GM21423 (cell line): ENCODE measurements around the gene MUS81.

ENCODE experiments used
- ATAC-seq: cut with Tn5 transposase; IDR thresholded peaks from one replicate; pipeline ENCODE4 v1.9.1; 2021; ENCODE audit warnings: mild to moderate bottlenecking, moderate library complexity; ENCODE audit not compliant: unreplicated experiment

The MUS81 gene

GRCh38 chr11:65872586-65873317, 12.5 kb downstream of the MUS81 start, which contains the start of gene EFEMP2:
EFEMP2 (minus strand) TSS chr11:65872800; CDS start chr11:65872354, 446 bp downstream.
- no peak for ATAC-seq

- peak; percentile 79 for ATAC-seq
These were observed 13.3 kb downstream of the MUS81 start for GRCh38 chr11:65873318-65874156.

GRCh38 chr11:65879617-65880016, 19.4 kb downstream of the MUS81 start, which contains the start of gene CTSW:
CTSW (plus strand) TSS chr11:65879837; CDS start chr11:65879855, 18 bp downstream.
- ATAC-seq = no peak

GRCh38 chr11:65880027-65880426, 19.8 kb downstream of the MUS81 start:
- no peak for ATAC-seq

- ATAC-seq = no peak
These were observed 20.7 kb downstream of the MUS81 start for GRCh38 chr11:65880844-65881421.

GRCh38 chr11:65882120-65883057, 22.2 kb downstream of the MUS81 start:
- no peak for ATAC-seq

GRCh38 chr11:65883058-65883761, 23.0 kb downstream of the MUS81 start:
- no peak for ATAC-seq

- no peak for ATAC-seq
These were observed 23.8 kb downstream of the MUS81 start for GRCh38 chr11:65883786-65884715.

- no peak for ATAC-seq
These were observed 24.5 kb downstream of the MUS81 start for GRCh38 chr11:65884716-65885092.

GRCh38 chr11:65885231-65885630, 25.0 kb downstream of the MUS81 start:
- no peak for ATAC-seq

- ATAC-seq = no peak
These were observed 25.7 kb downstream of the MUS81 start for GRCh38 chr11:65885808-65886536.

GRCh38 chr11:65886826-65887722, 26.8 kb downstream of the MUS81 start:
- no peak for ATAC-seq

GRCh38 chr11:65887723-65888162, 27.5 kb downstream of the MUS81 start:
- no peak for ATAC-seq

- peak; percentile 42 for ATAC-seq
These were observed 28.1 kb downstream of the MUS81 start, which contains the start of gene FIBP for GRCh38 chr11:65888163-65888814. FIBP (minus strand) TSS chr11:65888471; CDS start chr11:65888418, 53 bp downstream.

- peak; percentile 48 for ATAC-seq
These were observed 30.3 kb downstream of the MUS81 start, which contains the start of gene CCDC85B for GRCh38 chr11:65890324-65891218. CCDC85B (plus strand) TSS chr11:65890673; CDS start chr11:65890784, 111 bp downstream.
